Central memory CD4-positive, alpha-beta T cell (primary cell): ENCODE measurements around the gene ALPK3.

Experiments used
- DNase-seq: peaks from one replicate; pipeline ENCODE4 v3.0.0; 2022

ALPK3 gene

DNA sequence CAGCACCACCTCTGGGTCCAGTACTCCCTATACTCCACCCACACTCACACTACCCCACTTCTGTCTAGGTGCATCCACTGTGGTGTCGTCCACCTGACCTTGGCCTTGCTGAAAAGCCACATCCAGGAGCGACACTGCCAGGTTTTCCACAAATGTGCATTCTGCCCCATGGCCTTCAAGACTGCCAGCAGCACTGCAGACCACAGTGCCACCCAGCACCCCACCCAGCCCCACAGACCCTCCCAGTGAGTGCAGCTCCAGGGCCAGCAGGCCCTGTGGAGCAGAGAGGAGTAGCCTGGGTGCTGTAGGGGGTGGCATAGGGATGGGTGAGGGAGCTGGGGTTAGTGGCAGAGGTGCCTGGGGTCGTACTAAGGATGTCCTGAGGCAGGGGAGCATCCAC lies 19.4 kb upstream of the ALPK3 start:
- no peak for DNase-seq

DNA sequence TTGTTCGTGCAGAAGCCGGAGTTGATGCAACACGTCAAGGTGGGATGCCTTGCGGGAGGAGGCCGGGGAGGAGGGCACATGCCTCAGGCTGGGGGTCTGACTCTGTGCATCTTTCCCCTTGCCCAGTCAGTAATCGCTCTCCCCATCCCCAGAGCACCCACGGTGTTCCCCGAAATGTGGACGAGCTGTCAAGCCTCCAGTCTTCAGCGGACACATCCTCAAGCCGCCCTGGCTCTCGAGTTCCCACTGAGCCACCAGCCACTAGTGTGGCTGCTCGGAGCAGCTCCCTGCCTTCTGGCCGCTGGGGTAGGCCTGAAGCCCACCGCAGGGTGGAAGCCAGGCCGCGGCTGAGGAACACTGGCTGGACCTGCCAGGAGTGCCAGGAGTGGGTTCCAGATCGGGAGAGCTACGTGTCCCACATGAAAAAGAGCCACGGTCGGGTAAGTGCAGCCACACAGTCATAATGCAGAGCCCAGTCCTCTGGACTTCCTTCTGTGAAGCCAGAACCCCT lies 18.7 kb upstream of the ALPK3 start:
- DNase-seq = no peak

DNA sequence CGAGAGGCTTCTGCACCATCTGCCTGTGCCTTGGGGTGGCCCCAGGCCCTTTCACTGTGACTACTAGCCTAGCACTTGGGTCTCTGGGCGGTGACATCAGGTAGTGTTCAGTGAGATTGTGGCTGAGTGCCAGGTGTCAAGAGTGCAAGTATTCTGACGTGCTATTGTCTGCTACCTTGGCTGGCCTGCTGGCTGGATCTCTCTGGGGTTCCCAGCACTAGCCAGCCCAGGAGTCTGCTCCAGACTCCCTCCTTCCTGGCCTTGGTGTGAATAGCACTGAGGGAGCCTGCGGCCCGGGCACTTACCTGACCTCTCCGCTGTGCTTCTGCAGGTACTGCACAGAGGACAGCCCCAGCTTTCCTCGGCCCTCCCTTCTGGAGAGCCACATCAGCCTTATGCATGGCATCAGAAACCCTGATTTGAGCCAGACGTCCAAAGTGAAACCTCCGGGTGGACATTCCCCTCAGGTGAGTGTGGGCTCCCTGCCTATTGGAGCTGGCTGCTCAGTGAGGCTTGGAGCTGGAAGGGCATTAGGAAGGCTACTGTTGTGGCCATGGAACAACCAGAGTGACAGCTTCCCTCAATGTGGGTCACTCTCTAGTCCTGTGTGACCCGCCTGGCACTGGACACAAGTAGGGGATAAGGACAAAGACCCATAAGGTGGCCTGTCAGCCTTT lies 17.5 kb upstream of the ALPK3 start:
- no peak for DNase-seq

DNA sequence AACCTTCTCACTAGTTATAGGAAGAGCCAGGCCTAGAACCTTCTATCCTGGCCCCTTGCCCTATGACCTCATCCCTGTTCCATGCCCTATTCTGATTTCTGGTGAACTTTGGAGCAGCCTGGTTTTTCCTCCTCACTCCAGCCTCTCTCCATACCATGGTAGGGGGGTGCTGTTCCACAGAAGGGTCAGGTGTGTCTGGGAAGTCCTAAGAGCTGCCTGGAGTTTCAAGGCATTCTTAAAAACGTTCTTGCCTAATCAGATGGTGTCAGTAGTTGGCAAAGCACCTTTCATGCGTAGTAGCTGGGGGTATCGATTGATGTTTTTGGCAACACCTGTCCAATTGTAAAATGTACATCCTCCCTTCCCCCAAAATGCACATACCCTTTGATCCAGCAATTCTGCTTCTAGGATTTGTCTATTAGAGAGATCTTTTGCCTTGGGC lies 16.8 kb upstream of the ALPK3 start:
- no peak for DNase-seq

DNA sequence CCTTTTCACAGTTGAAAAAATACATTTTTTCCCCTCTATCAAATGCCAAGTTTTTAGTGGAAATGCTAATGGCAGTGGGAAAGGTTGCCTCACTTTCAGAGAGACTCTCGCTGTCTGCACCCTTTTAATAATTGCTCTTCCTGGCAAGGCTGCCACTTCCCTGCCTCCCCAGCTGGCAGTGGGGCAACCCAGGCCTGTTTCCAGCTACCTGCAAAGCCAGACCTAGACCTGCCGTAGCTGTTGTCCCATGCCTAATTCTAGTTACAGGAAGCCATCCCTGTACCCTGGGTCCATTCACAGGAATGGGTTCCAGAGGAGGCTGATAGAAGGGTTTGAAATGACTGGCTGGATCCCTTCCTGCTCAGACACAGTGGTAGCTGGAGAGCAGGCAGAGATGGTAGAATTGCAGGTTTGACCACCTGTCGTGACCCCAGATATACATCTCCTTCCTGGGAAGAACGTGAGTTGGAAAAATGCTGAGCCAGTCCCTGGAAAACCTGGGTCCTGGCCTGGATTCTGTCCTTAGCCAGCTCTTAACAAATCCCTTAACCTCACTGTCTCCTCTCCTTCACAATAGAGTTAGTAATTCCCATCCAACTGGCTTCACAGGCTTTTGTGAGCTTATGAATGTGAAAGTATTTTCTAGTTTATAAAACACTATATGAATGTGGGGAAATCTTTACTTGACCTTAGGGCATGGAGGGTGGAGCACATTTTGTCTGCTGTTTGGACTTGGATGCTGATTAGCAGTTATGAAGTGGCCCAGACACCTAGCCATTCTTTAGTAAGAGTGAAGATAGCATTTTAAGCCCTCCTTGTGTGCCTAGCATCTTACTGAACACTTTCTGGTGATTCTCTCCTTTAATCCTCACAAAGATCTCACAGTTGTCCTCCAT lies 12.9 kb upstream of the ALPK3 start:
- DNase-seq = no peak

DNA sequence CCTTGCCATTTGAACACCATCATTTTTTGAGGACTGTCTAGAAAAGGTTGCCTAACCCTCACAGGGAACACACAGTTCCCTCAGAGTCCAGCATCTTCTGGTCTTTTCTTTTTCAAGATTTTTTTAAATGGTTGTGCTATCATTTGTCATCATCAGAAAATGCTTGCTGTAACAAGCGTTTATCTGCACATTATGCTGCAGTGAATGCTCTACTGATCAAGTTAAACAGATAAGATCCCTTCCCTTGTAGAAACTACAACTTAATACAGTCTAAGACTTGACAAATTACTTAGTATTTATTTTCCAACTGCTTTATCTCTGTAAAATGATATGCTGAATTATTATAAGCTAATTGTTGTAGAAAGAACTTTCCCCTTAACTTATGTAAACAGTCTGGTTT lies 11.9 kb upstream of the ALPK3 start:
- no peak for DNase-seq

DNA sequence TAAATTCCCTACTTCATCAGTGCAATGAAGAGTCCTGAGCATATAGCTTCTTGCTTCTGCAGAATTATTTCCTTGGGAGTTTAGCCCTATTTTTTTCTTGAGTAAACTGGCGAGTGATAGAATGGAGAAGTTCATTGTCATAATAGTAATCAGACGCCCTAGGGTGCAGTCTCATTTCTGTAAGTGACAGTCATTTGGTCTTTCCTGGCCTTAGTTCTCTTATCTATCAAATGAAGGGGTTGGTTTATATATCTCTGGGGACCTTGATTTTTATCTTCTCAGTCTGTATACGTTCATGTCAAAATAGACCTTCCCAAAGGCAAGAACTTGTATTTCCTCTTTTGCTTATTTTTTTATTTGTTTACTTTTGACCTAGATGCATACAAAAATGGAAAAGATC lies 9.9 kb upstream of the ALPK3 start:
- no peak for DNase-seq

DNA sequence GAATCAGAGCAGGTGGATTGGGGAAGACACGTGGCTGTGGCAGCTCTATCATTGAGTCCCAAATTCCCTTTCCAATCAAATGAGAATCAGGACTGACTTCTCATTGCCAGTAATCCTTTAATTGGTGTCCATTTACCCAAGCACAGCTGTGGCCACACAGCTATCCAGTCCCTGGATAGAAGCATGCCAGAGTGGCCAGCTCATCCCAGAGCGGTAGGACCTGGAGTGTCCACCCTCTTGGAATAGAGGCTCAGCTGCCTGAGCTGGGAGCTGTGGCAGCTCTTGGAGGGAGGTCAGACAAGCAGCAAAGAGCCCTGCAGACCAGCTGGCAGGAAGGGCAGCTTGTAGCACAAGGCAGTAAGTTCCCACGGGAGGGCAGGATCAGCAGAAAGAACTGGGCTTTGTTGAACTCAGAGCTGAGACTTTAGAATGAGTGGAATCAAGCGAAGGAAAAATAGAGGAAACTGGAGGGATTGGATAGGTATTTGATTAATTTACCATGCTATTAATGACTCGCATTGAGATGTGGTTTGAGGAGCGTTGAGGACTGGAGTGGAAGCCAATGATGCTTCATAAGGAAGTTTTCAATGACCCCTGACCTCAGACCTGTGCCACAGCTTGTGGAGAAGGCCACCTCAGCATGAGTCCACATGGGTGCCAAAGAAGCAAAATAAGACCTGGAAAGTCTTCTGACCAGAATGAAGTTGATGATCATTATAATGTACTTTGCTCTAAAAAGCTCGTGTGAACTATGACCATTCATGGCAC lies 6.9 kb upstream of the ALPK3 start:
- DNase-seq = no peak

DNA sequence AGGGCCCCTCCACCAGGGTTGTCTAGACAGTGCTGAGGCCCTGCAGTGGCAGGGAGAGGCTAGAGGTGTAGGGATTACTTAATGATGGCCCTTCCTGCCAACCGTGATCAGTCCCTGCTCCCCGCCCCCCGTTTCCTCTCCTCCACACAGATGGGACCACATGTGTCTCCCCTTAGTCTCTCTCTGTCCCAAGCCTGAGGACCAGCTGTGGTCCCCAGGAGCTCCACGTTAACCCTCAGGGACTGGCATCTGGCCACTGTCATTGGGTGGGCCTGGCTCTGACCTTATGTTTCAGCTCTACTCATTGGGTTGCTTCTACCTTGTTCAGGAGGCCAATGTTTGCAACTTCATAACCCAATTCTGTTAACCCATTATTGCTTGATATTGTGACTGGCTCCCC lies 6.0 kb upstream of the ALPK3 start:
- DNase-seq = no peak

DNA sequence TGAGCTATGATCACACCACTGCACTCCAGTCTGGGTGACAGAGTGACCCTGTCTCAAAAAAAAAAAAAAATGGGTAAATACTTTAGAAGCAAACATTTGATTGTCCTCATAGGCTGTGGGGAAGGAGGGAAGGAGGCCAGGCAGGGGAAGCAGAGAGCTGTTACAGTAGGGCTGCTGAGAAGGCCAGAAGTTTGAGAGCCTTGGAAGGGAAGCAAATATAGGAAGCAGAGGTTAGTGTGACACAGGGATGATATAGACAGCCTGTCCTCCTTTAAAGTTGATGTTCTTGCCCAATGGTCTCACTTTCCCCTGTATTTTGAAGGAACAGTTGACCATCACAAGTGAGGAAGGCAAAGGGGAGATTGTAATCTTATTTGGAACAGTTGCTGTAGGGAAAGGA lies 5.3 kb upstream of the ALPK3 start:
- no peak for DNase-seq

DNA sequence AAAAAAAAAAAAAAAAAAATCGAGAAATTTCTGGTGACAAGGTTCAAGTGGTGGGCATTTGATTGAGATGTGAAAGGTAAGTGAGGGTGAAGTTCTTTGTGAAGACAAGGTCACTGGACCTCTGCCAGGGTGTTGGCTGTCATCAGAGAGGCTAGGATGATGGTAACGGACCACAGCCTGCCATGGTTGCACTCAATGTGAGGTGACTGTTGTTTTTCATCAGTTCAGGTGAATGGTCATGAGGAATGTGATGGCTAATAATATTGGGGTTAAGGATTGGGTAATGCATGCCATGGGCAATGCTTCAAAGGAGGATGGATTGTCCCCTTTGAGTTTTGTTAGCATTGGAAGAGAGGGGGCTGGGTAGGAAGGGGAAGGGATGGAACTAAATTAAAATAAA lies 4.3 kb upstream of the ALPK3 start:
- no peak for DNase-seq

DNA sequence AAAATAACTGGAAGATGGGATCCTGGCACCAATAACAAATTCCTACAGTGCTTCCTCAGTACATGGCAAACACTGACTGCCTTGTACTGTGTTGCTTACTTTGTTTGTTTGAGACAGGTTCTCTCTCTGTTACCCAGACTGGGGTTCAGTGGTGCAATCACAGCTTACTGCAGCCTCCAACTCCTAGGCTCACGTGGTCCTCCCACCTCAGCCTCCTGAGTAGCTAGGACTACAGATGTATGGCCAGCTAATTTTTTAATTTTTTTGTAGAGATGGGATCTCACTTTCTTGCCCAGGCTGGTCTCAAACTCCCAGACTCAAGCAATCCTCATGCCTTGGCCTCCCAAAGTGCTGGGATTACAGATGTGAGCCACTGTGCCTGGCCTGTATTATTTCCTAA lies 3.7 kb upstream of the ALPK3 start:
- no peak for DNase-seq

DNA sequence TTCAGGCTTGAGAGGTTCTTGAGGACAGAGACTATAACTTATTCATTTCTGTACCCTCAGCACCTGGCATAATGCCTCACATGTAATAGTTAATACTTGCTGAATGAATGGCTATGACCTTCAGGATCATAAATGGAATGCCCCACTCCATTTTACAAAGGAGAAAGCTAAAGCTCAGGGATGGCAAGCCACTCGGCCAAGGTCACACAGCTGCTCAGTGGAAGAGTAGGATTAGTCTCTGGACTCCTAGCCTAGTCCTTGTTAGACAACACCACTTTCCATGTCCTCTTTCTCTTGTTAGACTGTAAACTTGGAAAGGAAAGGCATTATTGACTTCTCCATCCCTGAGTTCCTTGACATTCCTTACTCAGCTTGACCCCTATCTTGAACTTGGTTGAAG lies 3.2 kb upstream of the ALPK3 start:
- DNase-seq = no peak

DNA sequence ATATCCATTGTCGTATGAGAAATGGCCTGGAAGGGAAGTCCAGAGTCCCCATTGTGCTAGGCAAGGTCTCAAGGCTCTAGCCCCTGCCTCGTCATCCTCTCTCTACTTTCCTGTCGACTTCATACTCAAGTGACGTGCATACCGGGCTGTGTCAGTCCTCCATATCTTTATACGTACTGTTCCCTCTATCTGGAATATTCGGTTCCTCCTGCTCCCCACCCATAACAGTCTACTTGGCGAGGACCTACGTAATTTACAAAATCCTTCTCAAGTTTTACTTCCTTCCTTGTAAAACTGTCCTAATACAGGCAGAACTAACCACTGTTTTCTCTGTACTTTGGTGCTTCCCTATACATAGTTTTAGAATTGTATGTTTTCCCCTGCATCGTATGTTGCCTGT lies 2.2 kb upstream of the ALPK3 start:
- DNase-seq = no peak

DNA sequence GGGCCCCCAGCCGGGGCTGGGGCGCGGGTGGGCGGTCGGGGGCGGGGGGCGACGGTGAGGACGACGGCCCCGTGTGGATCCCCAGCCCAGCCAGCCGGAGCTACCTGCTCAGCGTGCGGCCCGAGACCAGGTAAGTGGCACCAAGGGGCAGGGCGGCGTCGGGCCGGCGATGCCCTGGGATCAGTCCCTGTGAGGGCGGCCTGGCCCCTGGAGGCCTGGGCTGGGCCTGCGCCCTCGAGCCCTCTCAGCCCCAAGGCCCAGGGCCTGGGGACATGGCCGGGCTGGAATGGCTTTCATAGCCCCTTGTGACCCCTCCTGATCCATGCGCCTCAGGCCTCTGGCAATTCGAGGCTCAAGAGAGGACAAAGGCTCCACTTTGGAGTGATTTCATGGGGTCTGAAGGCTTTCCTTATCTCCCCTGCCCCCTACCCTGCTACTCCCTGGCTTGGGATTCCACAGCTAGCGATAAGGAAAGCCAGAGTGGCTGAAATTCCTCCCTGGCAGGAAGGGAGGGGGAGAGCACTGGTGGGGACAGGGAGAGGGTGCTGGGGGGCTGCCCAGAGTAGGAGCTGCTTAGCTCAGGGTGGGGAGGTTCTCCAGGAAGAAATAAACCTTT lies 418 bp downstream of the ALPK3 start:
- DNase-seq = no peak

DNA sequence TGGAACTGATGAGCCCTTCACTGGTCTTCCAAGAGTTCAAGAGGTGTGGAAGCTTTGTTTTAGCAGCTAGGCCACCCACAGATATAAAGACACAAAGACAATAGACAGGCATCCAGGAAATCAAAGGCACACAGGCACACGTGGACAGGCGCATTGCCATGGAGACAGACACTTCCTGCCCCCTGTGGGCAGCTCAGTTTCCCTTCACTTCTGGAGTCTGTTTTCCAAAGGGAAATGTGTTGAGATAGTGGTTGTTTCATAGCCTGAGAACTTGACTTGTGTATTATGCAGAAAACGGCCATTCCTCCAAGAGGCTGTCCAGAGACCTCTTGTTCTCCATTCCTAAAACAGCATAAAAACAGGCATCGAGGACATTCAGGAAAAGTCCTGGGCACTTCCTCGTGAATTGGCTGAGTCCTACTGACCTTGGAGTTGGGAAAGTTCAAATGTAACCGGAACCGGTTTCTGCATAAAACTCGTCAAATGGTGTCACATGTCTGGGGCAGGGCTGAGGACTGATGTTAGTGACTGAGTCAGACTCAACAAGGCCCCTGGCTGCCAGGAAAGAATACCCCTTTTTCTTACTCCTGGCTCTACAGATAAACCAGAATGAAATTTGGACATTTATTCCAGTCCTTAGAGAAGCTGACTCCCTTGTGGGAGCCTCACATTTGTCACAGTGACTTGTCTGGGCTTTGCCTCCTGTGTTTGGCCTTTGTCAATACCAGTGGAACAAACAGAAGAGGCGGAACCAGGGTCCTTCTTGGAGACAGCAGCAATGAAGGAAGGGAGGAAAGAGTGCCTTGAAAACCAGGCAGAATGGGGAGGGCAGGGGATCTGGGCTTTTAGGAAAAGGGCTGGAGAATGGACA lies 1.3 kb downstream of the ALPK3 start:
- no peak for DNase-seq

DNA sequence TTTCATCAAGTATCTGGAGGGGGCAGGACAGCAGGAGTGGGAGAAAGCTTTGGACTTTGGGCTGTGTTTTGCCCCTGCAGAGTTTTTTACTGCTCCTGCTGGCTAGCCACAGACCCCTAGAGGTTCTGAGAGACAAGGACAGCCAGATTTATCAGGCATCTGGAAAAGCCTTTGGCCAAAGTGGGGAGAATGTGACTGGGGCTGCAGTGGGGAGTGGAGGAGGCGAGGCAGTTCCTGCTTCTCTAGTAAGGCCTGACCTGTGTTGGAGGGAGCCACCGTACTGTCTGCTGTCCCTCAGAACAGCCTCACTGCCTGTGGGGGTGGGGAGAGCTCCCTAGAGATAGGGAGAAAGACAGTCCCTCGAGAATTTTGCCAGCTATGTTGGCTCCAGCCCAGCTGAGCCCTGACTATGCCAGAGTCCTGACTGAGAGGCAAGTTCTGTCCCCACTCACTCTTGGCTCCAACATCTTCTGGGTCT lies 2.2 kb downstream of the ALPK3 start:
- DNase-seq = no peak

DNA sequence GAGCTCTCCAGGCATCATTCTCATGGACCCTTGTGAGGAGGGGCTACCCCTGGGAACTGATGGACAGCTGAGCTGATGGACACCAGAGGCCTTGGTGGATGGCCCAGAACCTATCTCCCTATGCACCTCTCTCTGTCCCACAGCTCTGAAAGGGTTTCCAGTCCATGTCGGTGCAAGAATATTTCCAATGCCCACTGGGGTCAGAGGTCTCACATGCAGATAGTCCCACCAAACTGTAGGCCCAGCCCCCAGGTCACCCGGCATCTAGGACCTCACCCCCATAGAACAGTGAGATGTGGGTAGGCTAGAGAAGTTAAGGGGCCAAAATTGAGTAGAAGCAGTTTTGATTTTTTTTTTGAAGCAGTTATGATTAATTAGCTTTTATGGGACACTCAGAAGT lies 2.6 kb downstream of the ALPK3 start:
- no peak for DNase-seq

DNA sequence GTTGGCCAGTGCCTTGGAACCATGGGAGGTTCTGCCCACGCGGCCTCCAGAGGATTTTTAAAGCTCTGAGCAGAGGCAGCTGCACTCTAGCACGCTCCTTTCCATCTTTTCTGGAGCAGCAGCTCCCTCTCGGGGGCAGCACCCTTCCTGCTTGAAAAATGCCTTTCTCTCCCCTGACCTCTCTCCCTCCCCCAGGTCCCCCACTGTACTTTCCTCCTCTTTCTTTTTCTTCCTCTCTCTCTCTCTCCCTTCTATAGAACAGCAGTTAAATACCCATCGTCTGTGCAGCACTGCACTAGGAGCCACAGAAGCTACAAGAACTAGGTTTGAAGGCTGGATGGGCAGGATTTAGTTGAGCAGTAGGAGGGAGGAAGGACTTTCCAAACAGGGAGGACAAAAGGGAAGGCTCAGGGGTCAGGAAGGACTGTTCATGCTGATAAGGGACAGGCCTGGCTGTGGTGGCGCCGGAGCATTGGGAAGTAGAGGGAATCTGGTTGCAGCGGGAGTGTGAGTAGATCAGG lies 4.4 kb downstream of the ALPK3 start:
- no peak for DNase-seq

DNA sequence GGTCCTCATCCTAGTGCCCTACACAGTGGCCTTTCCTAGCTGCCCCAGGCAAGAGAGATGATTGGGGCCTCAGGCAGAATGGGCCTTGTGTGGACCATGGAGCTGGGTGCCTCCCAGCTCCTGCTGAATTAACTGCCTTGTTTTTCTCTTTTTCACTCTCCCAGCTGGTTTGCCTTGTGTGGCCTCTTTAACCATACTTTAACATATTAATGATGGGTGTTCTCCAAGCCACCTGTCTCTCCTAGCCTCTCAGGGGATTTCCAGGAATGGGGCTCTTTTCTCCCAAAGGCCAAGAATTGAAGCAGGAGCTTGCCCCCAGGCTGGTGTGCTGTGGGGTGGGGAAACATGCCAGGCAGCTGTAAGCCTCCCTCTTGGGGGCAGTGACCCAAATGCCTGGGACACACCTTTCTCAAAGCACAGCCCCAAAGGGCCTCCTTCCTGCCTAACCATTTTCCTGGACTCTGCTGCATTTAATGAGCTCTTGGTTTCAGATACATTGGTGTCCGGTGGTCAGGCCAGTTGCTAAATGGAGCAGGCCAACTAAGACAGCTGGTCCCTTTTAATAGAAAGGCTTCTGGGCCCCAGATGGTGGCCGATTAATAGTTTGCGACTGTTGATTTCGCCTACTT lies 5.6 kb downstream of the ALPK3 start:
- DNase-seq = no peak

DNA sequence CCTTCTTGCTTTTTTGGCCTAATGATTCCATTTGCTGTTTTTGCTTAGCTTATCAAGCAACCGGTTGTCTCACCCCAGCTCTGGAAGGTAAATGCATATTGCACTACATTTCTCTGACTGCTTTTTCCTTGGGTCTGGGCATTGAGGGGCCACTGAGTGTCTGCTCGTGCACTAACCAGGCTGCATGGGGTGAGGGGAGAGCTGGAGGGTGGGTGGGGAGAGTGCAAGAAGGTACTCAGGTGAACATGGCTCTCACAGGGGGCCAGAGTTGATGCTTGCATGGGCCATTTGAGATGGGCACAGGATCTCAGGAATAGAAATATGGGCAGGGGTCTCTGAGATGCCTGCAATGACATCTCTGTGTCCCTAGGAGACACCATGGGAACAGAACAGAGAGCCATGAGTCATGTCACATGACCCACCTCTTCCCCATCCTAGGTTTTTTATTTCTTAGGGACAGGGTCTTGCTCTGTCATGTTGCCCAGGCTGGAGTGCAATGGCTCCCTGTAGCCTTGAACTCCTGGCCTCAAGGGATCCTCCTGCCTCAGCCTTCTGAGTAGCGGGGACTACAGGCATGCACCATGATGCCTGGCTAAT lies 6.2 kb downstream of the ALPK3 start:
- DNase-seq = no peak
